OCI-LY7 (cell line): Measurements from ENCODE around the gene SPRR1A. TPM values are rescaled to one million over a fixed set of nuclear protein-coding genes. Genes with fewer than 3 reads are reported as not detected.

ENCODE experiments used
- BruUV-seq: library from RNA; stranded (reverse); fragments of 400-500 nt; replicated peaks from 2 replicates; lab custom pipeline; 2021; lab: Mats Ljungman, UMichigan
- CTCF ChIA-PET: fragments of 300-600 bp; sonication (Branson Sonifier 250); formaldehyde crosslinking; loops from one replicate; lab custom pipeline; 2022; ENCODE audit warnings: antibody characterized with exemption; ENCODE audit not compliant: unreplicated experiment; lab: Charles Lee
- POLR2A ChIA-PET: fragments of 300-600 bp; sonication (Branson Sonifier 250); formaldehyde crosslinking; loops from one replicate; lab custom pipeline; 2022; ENCODE audit warnings: antibody characterized with exemption; lab: Charles Lee
- DNase-seq: peaks from one replicate; pipeline ENCODE4 v3.0.0-alpha.2; 2015; ENCODE audit warnings: low spot score
- H2AFZ ChIP-seq: fragments of 200-600 bp; sonication (generic), shearing (Covaris generic); 2 replicates; pipeline ENCODE4 v1.6.1; 2014; ENCODE audit warnings: mild to moderate bottlenecking, antibody characterized with exemption, low read length, moderate library complexity
- H3K27ac ChIP-seq: fragments of 200-600 bp; sonication (generic); 2 replicates; pipeline ENCODE4 v1.5.1; 2014; ENCODE audit warnings: mixed run types, low read depth, mild to moderate bottlenecking, moderate library complexity, low read length, inconsistent platforms; ENCODE audit not compliant: poor library complexity, severe bottlenecking
- H3K36me3 ChIP-seq: fragments of 200-600 bp; sonication (generic); 2 replicates; pipeline ENCODE4 v1.6.1; 2014; ENCODE audit warnings: mild to moderate bottlenecking, antibody characterized with exemption, low read length, moderate library complexity, mixed read lengths; ENCODE audit not compliant: insufficient read depth
- H3K4me1 ChIP-seq: fragments of 200-600 bp; sonication (generic); 2 replicates; pipeline ENCODE4 v1.5.1; 2014; ENCODE audit warnings: mild to moderate bottlenecking, low read length; ENCODE audit not compliant: insufficient read depth, poor library complexity, severe bottlenecking
- H3K4me2 ChIP-seq: fragments of 200-600 bp; sonication (generic); 2 replicates; pipeline ENCODE4 v1.6.1; 2014; ENCODE audit warnings: mild to moderate bottlenecking, low read length
- H3K4me3 ChIP-seq: fragments of 200-600 bp; sonication (generic); 2 replicates; pipeline ENCODE4 v1.5.1; 2014; ENCODE audit warnings: mild to moderate bottlenecking, low read depth, low read length; ENCODE audit not compliant: poor library complexity, severe bottlenecking
- H3K79me2 ChIP-seq: fragments of 200-600 bp; sonication (generic); 2 replicates; pipeline ENCODE4 v1.6.1; 2016; ENCODE audit warnings: low read depth, mild to moderate bottlenecking, low read length, moderate library complexity, mixed read lengths; ENCODE audit not compliant: insufficient read depth
- H3K9me2 ChIP-seq: fragments of 200-600 bp; sonication (generic); 2 replicates; pipeline ENCODE4 v1.6.1; 2016; ENCODE audit warnings: mild to moderate bottlenecking, low read length, mixed read lengths; ENCODE audit not compliant: insufficient read depth
- H3K9me3 ChIP-seq: fragments of 200-600 bp; sonication (generic); 2 replicates; pipeline ENCODE4 v1.6.1; 2014; ENCODE audit warnings: mild to moderate bottlenecking, mixed run types, low read length, mixed read lengths
- H4K20me1 ChIP-seq: fragments of 200-600 bp; sonication (generic); 2 replicates; pipeline ENCODE4 v1.6.1; 2014; ENCODE audit warnings: mild to moderate bottlenecking, antibody characterized with exemption, low read length, moderate library complexity, mixed read lengths; ENCODE audit not compliant: insufficient read depth
- CTCF ChIP-seq: fragments of 200-600 bp; sonication (generic); conservative IDR thresholded peaks from 2 replicates; pipeline ENCODE4 v1.5.1; 2014; ENCODE audit warnings: mild to moderate bottlenecking, antibody characterized with exemption, low read length, moderate library complexity, mixed read lengths
- EZH2phosphoT487 ChIP-seq: fragments of 200-600 bp; sonication (generic); IDR thresholded peaks from 2 replicates; pipeline ENCODE4 v1.6.1; 2018; ENCODE audit warnings: low read depth, borderline replicate concordance, mild to moderate bottlenecking, mixed run types, antibody characterized with exemption, low read length, moderate library complexity, mixed read lengths
- intact Hi-C: fragments of 100-400 bp; cut with micrococcal nuclease; formaldehyde crosslinking; loops from one replicate; pipeline ENCODE4 v1.10.0; 2022; ENCODE audit not compliant: unreplicated experiment
- total RNA-seq, 2 experiments: library from RNA; depleted of rRNA in 1 of 2; stranded (reverse); fragments of >200 nt in 1 of 2; shearing (Covaris generic) in 1 of 2; gene quantifications; 2 replicates each; pipeline ENCODE4 v1.2.3, GENCODE V29; 2014 to 2022

Gene SPRR1A
- total RNA-seq, 2 experiments from 2014 or later = not detected

GRCh38 chr1:152972196-152972886 lies 11.5 kb upstream of the SPRR1A start:
- H2AFZ ChIP-seq = no peak overlapping the region
- H3K4me3 ChIP-seq = no peak overlapping the region
- H3K79me2 ChIP-seq = no peaks in the 10 kb centered on the region
- H3K9me3 ChIP-seq = no peaks in the 10 kb centered on the region
- POLR2A ChIA-PET = no interaction called here
- no TSS peak for BruUV-seq
- H3K27ac ChIP-seq = no peak overlapping the region
- no peaks in the 10 kb centered on the region for H3K36me3 ChIP-seq
- TF ChIP-seq CTCF = no peak
- no peak for TF ChIP-seq EZH2phosphoT487
- DNase-seq = no peak
- H3K4me2 ChIP-seq = no peak overlapping the region
- no peaks in the 10 kb centered on the region for H3K9me2 ChIP-seq
- intact Hi-C loops = no loop called here
- no peaks in the 10 kb centered on the region for H3K4me1 ChIP-seq
- no peaks in the 10 kb centered on the region for H4K20me1 ChIP-seq
- CTCF ChIA-PET = no interaction called here

GRCh38 chr1:152976688-152977087 lies 7.2 kb upstream of the SPRR1A start:
- BruUV-seq = no TSS peak
- CTCF ChIA-PET = no interaction called here

More at GRCh38 chr1:152976688-152977087, 7.2 kb upstream of the SPRR1A start:
- H3K36me3 ChIP-seq = no peaks in the 10 kb centered on the region
- DNase-seq = no peak
- intact Hi-C loops = no loop called here
- POLR2A ChIA-PET = no interaction called here
- H3K9me2 ChIP-seq = no peaks in the 10 kb centered on the region
- no peaks in the 10 kb centered on the region for H3K4me1 ChIP-seq
- H3K27ac ChIP-seq = no peak overlapping the region
- no peaks in the 10 kb centered on the region for H4K20me1 ChIP-seq
- no peak overlapping the region for H3K4me3 ChIP-seq
- no peak overlapping the region for H2AFZ ChIP-seq
- no peaks in the 10 kb centered on the region for H3K9me3 ChIP-seq
- no peak overlapping the region for H3K4me2 ChIP-seq
- TF ChIP-seq CTCF = no peak
- TF ChIP-seq EZH2phosphoT487 = no peak
- H3K79me2 ChIP-seq = no peaks in the 10 kb centered on the region
